Neural progenitor cell (in vitro differentiated cells): ENCODE measurements around the gene DDOST.

ENCODE experiments used
- CTCF ChIP-seq: fragments of 200-600 bp; sonication (generic); IDR thresholded peaks from 2 replicates; pipeline ENCODE4 v1.5.1; 2017; ENCODE audit warnings: antibody characterized with exemption, mild to moderate bottlenecking
- EZH2 ChIP-seq: fragments of 200-600 bp; sonication (generic); IDR thresholded peaks from 2 replicates; pipeline ENCODE4 v1.6.1; 2017; ENCODE audit warnings: antibody characterized with exemption, mild to moderate bottlenecking, moderate library complexity
- EZH2phosphoT487 ChIP-seq: fragments of 200-600 bp; sonication (generic); IDR thresholded peaks from 2 replicates; pipeline ENCODE4 v1.6.1; 2017; ENCODE audit warnings: antibody characterized with exemption

DNA sequence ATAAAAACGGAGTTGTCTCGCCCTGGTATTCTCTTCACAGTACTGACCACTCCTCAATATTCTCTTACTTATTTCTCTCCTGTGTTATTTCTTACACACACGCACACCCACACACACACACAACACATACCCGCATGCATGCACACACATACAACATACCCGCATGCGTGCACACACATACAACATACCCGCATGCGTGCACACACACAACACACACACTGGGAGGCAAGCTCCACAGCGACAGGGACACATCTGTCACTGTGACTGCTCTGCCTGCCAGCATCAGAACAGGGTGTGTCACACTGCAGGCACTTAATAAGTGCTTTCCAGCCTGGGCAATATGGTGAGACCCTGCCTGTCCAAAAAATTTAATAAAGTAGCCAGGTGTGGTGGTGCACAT is 20.8 kb upstream of the DDOST start:
- no peak for TF ChIP-seq EZH2
- no peak for TF ChIP-seq CTCF
- no peak for TF ChIP-seq EZH2phosphoT487
